Neutrophil (primary cell): ENCODE data around the gene CUBN.

Source experiments
- H3K27ac ChIP-seq: fragments of 200-600 bp; sonication (generic); 2 replicates; pipeline ENCODE4 v1.5.1; 2016; ENCODE audit warnings: mild to moderate bottlenecking, moderate library complexity
- H3K27me3 ChIP-seq: fragments of 200-600 bp; sonication (generic); 2 replicates; pipeline ENCODE4 v1.6.0; 2016; ENCODE audit warnings: mild to moderate bottlenecking
- H3K36me3 ChIP-seq: fragments of 200-600 bp; sonication (generic); 2 replicates; pipeline ENCODE4 v1.5.1; 2017
- H3K4me1 ChIP-seq, 2 experiments: fragments of 200-600 bp in 1 of 2; sonication (generic) in 1 of 2; 1 replicate in 1 of 2; 2 replicates in 1 of 2; pipeline versions ENCODE4 v1.5.1 to v1.6.1; 2013 to 2016; ENCODE audit warnings: low read depth in 1 of 2, low read length in 1 of 2, mild to moderate bottlenecking in 1 of 2, moderate library complexity in 1 of 2; ENCODE audit not compliant: control insufficient read depth in 1 of 2, insufficient read depth in 1 of 2
- H3K4me3 ChIP-seq, 2 experiments: fragments of 200-600 bp in 1 of 2; sonication (generic) in 1 of 2; 1 replicate in 1 of 2; 2 replicates in 1 of 2; pipeline ENCODE4 v1.5.1; 2013 to 2016; ENCODE audit warnings: low read depth in 1 of 2, low read length in 1 of 2, mild to moderate bottlenecking in 1 of 2, moderate library complexity in 1 of 2
- H3K9me3 ChIP-seq: fragments of 200-600 bp; sonication (generic); 2 replicates; pipeline ENCODE4 v1.5.1; 2016
- CTCF ChIP-seq: fragments of 200-600 bp; sonication (generic); IDR thresholded peaks from 2 replicates; pipeline ENCODE4 v1.5.1; 2016; ENCODE audit warnings: antibody characterized with exemption

Gene CUBN

DNA sequence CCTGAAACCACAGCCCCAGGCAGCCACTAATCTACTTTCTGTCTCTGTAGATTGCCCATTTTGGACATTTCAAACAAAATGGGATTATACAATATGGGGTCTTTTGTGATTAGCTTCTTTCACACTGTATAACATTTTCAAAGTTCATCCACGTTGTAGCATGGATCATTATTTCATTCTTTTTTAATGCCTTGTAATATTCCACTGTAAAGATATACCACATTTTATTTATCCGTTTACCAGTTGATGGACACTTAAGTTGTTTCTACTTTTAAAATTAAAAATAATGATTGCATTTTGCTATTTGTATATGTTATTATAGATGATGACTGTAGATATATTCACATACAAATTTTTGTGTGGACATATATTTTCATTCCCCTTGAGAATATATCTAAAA lies 60.7 kb downstream of the CUBN start:
- H3K4me1 ChIP-seq = no peaks in the 10 kb centered on the region
- no peak overlapping the region for H3K4me3 ChIP-seq
- H3K27me3 ChIP-seq = no peaks in the 10 kb centered on the region
- H3K27ac ChIP-seq = no peak overlapping the region
- no peaks in the 10 kb centered on the region for H3K9me3 ChIP-seq
- no peaks in the 10 kb centered on the region for H3K36me3 ChIP-seq
- TF ChIP-seq CTCF = no peak

GRCh38 chr10:17067376-17068264 lies 62.0 kb downstream of the CUBN start:
- H3K27me3 ChIP-seq = no peaks in the 10 kb centered on the region
- H3K4me1 ChIP-seq = no peaks in the 10 kb centered on the region
- H3K9me3 ChIP-seq = no peaks in the 10 kb centered on the region
- no peak for TF ChIP-seq CTCF
- no peaks in the 10 kb centered on the region for H3K36me3 ChIP-seq
- H3K27ac ChIP-seq = no peak overlapping the region
- no peak overlapping the region for H3K4me3 ChIP-seq

DNA sequence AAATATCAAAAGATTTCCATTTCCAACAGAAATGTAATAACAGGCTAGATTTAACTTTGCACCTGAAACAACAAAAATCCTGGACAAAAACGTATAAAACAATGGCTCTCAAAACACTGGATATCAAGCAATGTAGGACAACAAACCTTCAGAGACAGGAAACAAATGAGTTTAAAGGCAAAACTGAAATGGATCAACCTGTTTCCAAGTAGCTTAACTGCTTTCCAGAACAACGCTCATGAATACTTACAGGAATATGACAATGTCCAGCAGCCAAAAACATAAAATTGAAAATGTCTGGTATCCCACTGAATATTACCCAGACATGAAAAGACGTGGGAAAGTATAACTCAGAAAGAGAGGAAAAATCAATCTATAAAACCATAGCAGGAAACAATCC lies 62.8 kb downstream of the CUBN start:
- Histone ChIP-seq H3K4me3 (no peak overlapping the region), H3K27me3 (no peaks in the 10 kb centered on the region), H3K36me3 (no peaks in the 10 kb centered on the region), H3K9me3 (no peaks in the 10 kb centered on the region), H3K4me1 (no peaks in the 10 kb centered on the region), H3K27ac (no peak overlapping the region)
- TF ChIP-seq CTCF = no peak

GRCh38 chr10:17066000-17066399 lies 63.6 kb downstream of the CUBN start:
- H3K36me3 ChIP-seq = no peaks in the 10 kb centered on the region
- no peaks in the 10 kb centered on the region for H3K4me1 ChIP-seq
- no peaks in the 10 kb centered on the region for H3K27me3 ChIP-seq
- H3K27ac ChIP-seq = no peak overlapping the region
- no peak for TF ChIP-seq CTCF
- H3K9me3 ChIP-seq = no peaks in the 10 kb centered on the region
- H3K4me3 ChIP-seq = no peak overlapping the region

- H3K4me3 ChIP-seq = no peak overlapping the region
- H3K4me1 ChIP-seq = no peaks in the 10 kb centered on the region
- H3K36me3 ChIP-seq = no peaks in the 10 kb centered on the region
- no peak for TF ChIP-seq CTCF
- H3K9me3 ChIP-seq = no peaks in the 10 kb centered on the region
- H3K27ac ChIP-seq = no peak overlapping the region
- H3K27me3 ChIP-seq = no peaks in the 10 kb centered on the region
These were observed 64.3 kb downstream of the CUBN start for GRCh38 chr10:17065273-17065672.
